Measurements from ENCODE around the gene DUOXA1.
A peak's percentile ranks its signal among the peaks of the same experiment; 100 is the strongest.
"Not testable (repeated sequence)": the region's sequence is repeated elsewhere in the genome, so short reads cannot be mapped to it uniquely, and the experiment has no call there.

Gene DUOXA1

DNA sequence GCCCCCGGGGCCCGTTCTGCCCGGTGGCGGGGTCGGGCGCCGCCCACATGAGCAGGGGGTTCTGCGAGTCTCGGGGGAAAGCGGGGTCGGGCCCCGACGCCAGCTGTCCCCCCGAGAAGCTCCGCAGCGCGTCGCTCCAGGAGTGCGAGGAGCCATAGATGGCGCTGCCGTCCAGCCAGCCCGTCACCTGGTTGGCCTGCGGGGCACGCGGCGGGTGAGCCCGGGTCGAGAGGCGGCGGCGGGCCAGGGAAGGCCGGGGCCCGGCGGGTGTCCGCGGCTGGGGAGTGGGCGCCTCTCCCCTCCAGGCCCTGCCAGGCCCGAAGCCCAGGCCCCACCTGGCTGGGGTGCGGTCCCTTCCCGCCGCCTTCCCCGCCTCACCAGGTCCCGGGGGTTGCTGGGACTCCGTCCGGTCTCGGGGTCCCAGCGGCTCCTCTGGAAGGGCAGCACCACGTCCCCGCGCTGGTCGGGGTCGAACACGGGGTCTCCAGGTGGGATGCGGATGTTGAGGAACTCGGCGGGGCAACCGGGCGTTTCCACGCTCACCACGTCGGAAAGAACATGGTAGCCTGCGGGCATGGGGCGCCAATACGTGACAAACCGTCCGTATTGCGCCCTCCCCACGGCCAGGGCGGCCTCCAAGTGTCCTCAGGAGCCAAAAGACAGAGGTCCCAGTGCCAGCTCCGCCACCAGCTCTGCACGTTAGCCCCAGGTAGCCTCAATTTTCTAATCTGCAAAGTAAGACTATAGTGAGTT lies 18.1 kb downstream of the DUOXA1 start:
- H3K36me3 ChIP-seq (ENCODE audit: insufficient read depth, low read length), result no peaks in the 10 kb centered on the region
- no peak for DNase-seq (ENCODE audit: low read depth, low spot score)
- no peaks in the 10 kb centered on the region for H3K9me3 ChIP-seq (ENCODE audit: low read depth, low read length)
- no peak overlapping the region for H3K9ac ChIP-seq (ENCODE audit: insufficient read length)
- TF ChIP-seq EZH2 (IDR thresholded peaks at IDR 0.05) (no peak), FOXP2 (optimal IDR thresholded peaks at IDR 0.05; ENCODE audit: control extremely low read depth, extremely low read length, insufficient read depth) (no peak), POLR2AphosphoS5 (IDR thresholded peaks at IDR 0.05; ENCODE audit: borderline replicate concordance, low read depth, low read length) (no peak)
- peak overlapping the region; percentile 76 for H3K4me3 ChIP-seq
- no peak overlapping the region for H3K27ac ChIP-seq

DNA sequence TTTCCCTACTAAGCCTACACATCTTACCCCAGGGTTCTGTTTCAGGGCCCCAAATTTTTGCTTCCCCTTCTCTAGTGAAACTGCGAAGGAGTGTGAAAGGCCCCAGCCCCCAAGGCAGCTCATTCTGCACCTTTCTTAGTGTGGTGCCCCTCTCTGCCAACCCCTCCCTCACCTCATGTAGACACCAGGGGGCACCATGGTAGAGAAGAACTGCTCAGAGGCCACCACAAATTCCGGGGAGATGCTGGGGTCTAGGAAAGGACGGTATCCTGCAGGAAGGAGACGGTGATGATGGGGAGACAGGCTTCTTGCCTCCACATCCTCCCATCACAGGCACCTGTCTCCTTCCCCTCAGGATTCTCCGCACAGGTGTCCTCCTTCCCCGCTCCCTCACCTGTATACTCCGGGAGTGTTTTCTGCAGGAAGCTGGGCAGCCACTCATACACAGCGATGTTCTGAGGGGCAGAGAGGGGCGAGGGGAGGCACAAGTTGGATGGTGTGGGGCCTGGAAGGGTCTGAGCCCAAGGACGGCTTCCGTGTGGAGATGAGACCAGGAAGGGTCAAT lies 19.3 kb downstream of the DUOXA1 start:
- Histone ChIP-seq H3K36me3 (ENCODE audit: insufficient read depth, low read length) (no peaks in the 10 kb centered on the region), H3K9me3 (ENCODE audit: low read depth, low read length) (no peaks in the 10 kb centered on the region), H3K9ac (ENCODE audit: insufficient read length) (no peak overlapping the region), H3K27ac (no peak overlapping the region), H3K4me3 (no peak overlapping the region)
- TF ChIP-seq EZH2 (IDR thresholded peaks at IDR 0.05) (no peak), POLR2AphosphoS5 (IDR thresholded peaks at IDR 0.05; ENCODE audit: borderline replicate concordance, low read depth, low read length) (no peak), FOXP2 (optimal IDR thresholded peaks at IDR 0.05; ENCODE audit: control extremely low read depth, extremely low read length, insufficient read depth) (no peak)
- no peak for DNase-seq (ENCODE audit: low read depth, low spot score)

DNA sequence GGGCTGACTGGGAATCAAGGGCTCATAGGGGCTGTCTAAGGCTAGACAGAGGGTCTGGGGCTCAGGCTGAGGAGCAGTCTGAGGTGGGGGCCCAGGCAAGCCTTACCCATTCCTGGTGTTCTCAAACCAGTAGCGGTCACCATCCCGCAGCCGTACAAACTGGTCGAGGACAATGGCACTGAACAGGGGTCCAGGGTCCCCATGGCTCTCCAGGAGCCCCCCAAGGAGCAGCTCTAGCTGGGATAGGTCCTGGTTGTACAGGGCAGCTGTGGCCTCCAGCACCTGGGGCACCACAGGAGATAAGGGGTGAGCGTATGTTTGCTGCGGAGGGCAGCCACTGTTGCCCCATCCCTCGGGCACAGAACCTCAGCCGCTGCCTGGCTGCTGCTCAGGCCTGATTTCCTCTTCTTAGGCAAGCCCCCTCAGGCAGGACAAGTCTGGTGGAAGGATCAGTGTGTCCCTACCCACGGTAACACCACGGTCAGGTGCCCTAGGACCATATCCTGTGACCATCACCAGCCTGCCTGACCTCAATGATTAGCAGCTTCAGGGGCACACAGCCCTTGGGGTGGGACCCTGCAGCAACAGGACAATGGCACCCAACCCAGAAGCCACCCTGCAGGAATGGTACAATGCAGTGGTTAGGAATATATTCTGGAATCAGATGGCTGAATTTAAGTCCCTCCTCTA lies 21.6 kb downstream of the DUOXA1 start:
- TF ChIP-seq FOXP2 (optimal IDR thresholded peaks at IDR 0.05; ENCODE audit: control extremely low read depth, extremely low read length, insufficient read depth) (no peak), EZH2 (IDR thresholded peaks at IDR 0.05) (no peak), POLR2AphosphoS5 (IDR thresholded peaks at IDR 0.05; ENCODE audit: borderline replicate concordance, low read depth, low read length) (no peak)
- no peaks in the 10 kb centered on the region for H3K36me3 ChIP-seq (ENCODE audit: insufficient read depth, low read length)
- no peak overlapping the region for H3K27ac ChIP-seq
- no peak overlapping the region for H3K4me3 ChIP-seq
- no peaks in the 10 kb centered on the region for H3K9me3 ChIP-seq (ENCODE audit: low read depth, low read length)
- no peak for DNase-seq (ENCODE audit: low read depth, low spot score)
- no peak overlapping the region for H3K9ac ChIP-seq (ENCODE audit: insufficient read length)

DNA sequence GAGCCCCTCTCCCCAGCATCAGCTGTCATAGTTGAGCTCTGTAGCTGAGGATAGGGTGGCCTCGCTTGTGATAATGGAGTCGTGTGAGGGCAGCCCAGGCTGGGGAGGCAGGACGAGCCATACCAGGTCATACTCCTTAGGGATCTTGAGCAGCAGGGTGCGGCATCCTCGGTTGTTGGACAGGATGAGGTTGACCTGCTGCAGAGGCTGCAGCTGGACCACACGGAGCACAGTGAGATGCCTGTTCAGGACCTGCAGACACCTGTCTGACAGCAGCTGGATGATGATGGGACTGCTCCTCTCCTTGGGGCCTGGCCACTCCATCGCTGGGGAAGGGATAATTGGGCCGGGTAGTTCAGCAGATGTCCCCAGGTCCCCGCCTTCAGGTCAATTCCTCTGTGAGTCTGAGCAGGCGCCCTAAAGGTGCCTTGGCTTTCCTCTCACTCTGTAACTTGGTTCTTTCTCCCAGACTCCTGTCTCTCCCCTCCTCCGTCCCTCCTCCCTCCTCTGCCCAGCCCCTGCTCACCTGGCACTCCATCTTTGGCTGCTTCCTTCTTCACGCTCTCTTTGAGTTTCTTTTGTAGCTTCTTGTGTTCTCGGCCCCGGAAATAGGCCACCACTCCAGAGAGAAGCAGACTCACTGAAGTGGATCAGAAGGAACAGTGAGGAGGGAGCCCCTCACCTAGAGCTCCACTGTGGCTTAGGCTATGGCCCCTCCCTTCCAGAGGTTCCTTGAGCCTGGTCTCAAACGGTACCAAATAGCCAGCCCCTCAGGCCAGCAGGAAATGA lies 23.5 kb downstream of the DUOXA1 start:
- no peaks in the 10 kb centered on the region for H3K36me3 ChIP-seq (ENCODE audit: insufficient read depth, low read length)
- TF ChIP-seq POLR2AphosphoS5 (IDR thresholded peaks at IDR 0.05; ENCODE audit: borderline replicate concordance, low read depth, low read length), result no peak
- no peak for TF ChIP-seq FOXP2 (optimal IDR thresholded peaks at IDR 0.05; ENCODE audit: control extremely low read depth, extremely low read length, insufficient read depth)
- no peak for TF ChIP-seq EZH2 (IDR thresholded peaks at IDR 0.05)
- no peak overlapping the region for H3K27ac ChIP-seq
- H3K9me3 ChIP-seq (ENCODE audit: low read depth, low read length), result no peaks in the 10 kb centered on the region
- DNase-seq (ENCODE audit: low read depth, low spot score), result no peak
- no peak overlapping the region for H3K4me3 ChIP-seq
- no peak overlapping the region for H3K9ac ChIP-seq (ENCODE audit: insufficient read length)

DNA sequence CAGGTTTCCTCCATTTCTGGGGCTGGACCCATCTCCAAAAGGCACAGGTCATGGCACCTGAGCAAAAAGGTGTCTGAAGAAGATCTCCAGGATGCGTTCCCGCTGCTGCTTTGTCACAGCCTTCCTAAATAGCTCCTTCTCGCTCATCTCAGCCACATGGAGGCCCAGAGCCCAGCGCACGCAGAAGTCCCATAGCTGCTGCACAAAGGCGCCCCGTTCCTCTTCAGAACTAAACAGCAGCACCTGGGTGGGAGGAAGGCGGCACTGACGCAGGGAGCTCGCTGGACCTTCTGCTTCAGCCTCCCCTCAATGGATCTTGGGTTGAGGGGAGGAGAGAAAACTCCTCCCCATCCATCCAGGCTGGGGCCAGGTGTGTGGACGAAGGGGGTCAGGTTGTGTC lies 24.1 kb downstream of the DUOXA1 start:
- no peak overlapping the region for H3K9ac ChIP-seq (ENCODE audit: insufficient read length)
- DNase-seq (ENCODE audit: low read depth, low spot score), result no peak
- no peak for TF ChIP-seq FOXP2 (optimal IDR thresholded peaks at IDR 0.05; ENCODE audit: control extremely low read depth, extremely low read length, insufficient read depth)
- TF ChIP-seq EZH2 (IDR thresholded peaks at IDR 0.05), result no peak
- TF ChIP-seq POLR2AphosphoS5 (IDR thresholded peaks at IDR 0.05; ENCODE audit: borderline replicate concordance, low read depth, low read length), result no peak
- no peaks in the 10 kb centered on the region for H3K36me3 ChIP-seq (ENCODE audit: insufficient read depth, low read length)
- H3K4me3 ChIP-seq, result no peak overlapping the region
- H3K9me3 ChIP-seq (ENCODE audit: low read depth, low read length), result no peaks in the 10 kb centered on the region
- no peak overlapping the region for H3K27ac ChIP-seq

DNA sequence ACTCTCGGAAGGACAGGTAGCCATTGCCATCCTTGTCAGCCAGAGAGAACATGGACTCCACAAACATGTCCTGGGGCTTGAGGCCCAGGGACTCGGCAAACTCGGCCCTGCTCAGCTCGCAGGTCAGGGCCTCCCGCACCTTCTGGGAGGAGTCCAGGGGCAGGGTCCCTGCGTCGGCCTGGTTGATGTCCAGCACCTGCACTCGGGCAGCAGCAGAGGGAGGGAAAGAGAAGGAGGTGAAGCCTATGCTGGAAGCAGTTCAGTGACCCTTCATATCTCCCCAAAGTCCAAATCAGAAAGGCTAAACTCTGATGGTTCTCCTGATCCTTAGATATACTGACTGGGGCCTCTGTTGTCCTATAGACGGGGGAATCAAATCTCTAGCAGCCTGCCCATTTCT lies 25.5 kb downstream of the DUOXA1 start:
- not testable (repeated sequence) for H3K36me3 ChIP-seq (ENCODE audit: insufficient read depth, low read length); DNase-seq (ENCODE audit: low read depth, low spot score); H3K4me3 ChIP-seq; H3K9ac ChIP-seq (ENCODE audit: insufficient read length); H3K9me3 ChIP-seq (ENCODE audit: low read depth, low read length); H3K27ac ChIP-seq

DNA sequence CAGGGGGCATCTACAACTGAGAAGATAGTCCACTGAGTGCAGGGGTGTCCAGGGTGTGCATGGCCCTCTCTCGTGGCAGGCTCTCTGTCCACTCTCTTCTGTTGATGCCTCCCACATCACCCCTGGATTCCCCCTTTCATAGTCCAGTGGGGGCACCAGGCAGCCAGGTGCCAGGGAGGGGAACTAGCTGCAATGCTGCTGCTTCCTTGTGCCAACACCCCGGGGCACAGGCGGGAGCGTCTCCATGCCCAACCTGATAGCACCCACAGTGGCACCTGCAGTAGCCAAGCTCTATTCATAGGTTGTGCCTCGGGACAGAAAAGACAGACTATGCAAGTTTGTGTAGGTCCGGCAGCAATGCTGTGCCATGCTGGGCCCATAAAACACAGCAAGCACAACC lies 27.5 kb downstream of the DUOXA1 start:
- no peak overlapping the region for H3K27ac ChIP-seq
- TF ChIP-seq POLR2AphosphoS5 (IDR thresholded peaks at IDR 0.05; ENCODE audit: borderline replicate concordance, low read depth, low read length) (no peak), EZH2 (IDR thresholded peaks at IDR 0.05) (no peak), FOXP2 (optimal IDR thresholded peaks at IDR 0.05; ENCODE audit: control extremely low read depth, extremely low read length, insufficient read depth) (no peak)
- H3K4me3 ChIP-seq, result no peak overlapping the region
- no peak overlapping the region for H3K9ac ChIP-seq (ENCODE audit: insufficient read length)
- H3K9me3 ChIP-seq (ENCODE audit: low read depth, low read length), result no peaks in the 10 kb centered on the region
- H3K36me3 ChIP-seq (ENCODE audit: insufficient read depth, low read length), result no peaks in the 10 kb centered on the region
- DNase-seq (ENCODE audit: low read depth, low spot score), result no peak

DNA sequence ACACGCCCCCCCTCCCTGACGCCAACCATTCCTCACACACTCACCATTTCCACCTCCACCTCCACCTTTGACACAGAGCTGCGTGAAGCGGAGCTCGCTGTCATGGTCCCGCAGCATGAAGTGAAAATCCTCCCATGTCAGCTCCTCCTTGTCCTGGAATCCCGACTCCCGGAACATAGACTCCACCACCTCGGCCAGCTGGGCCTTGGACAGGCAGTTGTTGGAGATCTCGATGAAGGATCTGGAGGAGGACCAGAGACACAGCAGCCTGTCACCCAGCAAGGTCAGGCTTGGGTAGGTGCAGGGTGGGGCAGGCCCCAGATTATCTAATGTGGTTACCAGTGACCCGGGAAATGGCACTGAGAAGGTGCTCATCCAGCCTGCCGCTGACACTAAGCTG lies 27.9 kb downstream of the DUOXA1 start:
- Histone ChIP-seq H3K36me3 (ENCODE audit: insufficient read depth, low read length) (no peaks in the 10 kb centered on the region), H3K9me3 (ENCODE audit: low read depth, low read length) (no peaks in the 10 kb centered on the region), H3K27ac (no peak overlapping the region), H3K4me3 (no peak overlapping the region), H3K9ac (ENCODE audit: insufficient read length) (no peak overlapping the region)
- DNase-seq (ENCODE audit: low read depth, low spot score), result no peak
- TF ChIP-seq POLR2AphosphoS5 (IDR thresholded peaks at IDR 0.05; ENCODE audit: borderline replicate concordance, low read depth, low read length), result no peak
- no peak for TF ChIP-seq FOXP2 (optimal IDR thresholded peaks at IDR 0.05; ENCODE audit: control extremely low read depth, extremely low read length, insufficient read depth)
- no peak for TF ChIP-seq EZH2 (IDR thresholded peaks at IDR 0.05)
